ENCODE measurements around the gene HTR3E.

- TF ChIP-seq EZH2phosphoT487 (IDR thresholded peaks at IDR 0.05; ENCODE audit: borderline replicate concordance, low read depth, low read length): no peak
- TF ChIP-seq, protein P1, sequence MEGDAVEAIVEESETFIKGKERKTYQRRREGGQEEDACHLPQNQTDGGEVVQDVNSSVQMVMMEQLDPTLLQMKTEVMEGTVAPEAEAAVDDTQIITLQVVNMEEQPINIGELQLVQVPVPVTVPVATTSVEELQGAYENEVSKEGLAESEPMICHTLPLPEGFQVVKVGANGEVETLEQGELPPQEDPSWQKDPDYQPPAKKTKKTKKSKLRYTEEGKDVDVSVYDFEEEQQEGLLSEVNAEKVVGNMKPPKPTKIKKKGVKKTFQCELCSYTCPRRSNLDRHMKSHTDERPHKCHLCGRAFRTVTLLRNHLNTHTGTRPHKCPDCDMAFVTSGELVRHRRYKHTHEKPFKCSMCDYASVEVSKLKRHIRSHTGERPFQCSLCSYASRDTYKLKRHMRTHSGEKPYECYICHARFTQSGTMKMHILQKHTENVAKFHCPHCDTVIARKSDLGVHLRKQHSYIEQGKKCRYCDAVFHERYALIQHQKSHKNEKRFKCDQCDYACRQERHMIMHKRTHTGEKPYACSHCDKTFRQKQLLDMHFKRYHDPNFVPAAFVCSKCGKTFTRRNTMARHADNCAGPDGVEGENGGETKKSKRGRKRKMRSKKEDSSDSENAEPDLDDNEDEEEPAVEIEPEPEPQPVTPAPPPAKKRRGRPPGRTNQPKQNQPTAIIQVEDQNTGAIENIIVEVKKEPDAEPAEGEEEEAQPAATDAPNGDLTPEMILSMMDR (conservative IDR thresholded peaks at IDR 0.05; ENCODE audit: low read length): no peak
These were observed 29.1 kb downstream of the HTR3E start for GRCh38 chr3:184126006-184126405.

All from OCI-LY7 (cell line).